HepG2 (cell line): ENCODE measurements around the gene GRK6. TPM values are rescaled to one million over a fixed set of nuclear protein-coding genes. Genes with fewer than 3 reads are reported as not detected.
A peak's percentile ranks its signal among the peaks of the same experiment; 100 is the strongest.

ENCODE experiments used
- ARNT2 ChIP-seq: sonication (generic); formaldehyde crosslinking; IDR thresholded peaks from 2 replicates; pipeline ENCODE4 v1.8.0; 2022; ENCODE audit warnings: mild to moderate bottlenecking, low read depth, missing genetic modification reagents, moderate library complexity
- ETS1 ChIP-seq: sonication (generic); formaldehyde crosslinking; IDR thresholded peaks from 2 replicates; pipeline ENCODE4 v1.4.0; 2020; ENCODE audit warnings: missing genetic modification reagents
- FOXA1 ChIP-seq, 2 experiments: fragments of 450-650 bp in 1 of 2; sonication (generic) in 1 of 2; formaldehyde crosslinking in 1 of 2; IDR thresholded peaks; 2 replicates each; pipeline versions ENCODE4 v1.4.0 to v1.6.1; 2016 to 2020; ENCODE audit warnings: missing genetic modification reagents in 1 of 2
- HOXD1 ChIP-seq: sonication (generic); formaldehyde crosslinking; IDR thresholded peaks from 2 replicates; pipeline ENCODE4 v1.5.0; 2020; ENCODE audit warnings: missing genetic modification reagents
- KMT2A ChIP-seq: sonication (generic); formaldehyde crosslinking; IDR thresholded peaks from 2 replicates; pipeline ENCODE4 v1.4.0; 2020; ENCODE audit warnings: missing genetic modification reagents
- MAFK ChIP-seq, 2 experiments: IDR thresholded peaks in 1 of 2; conservative IDR thresholded peaks in 1 of 2; 2 replicates each; pipeline ENCODE4 v1.6.1; 2011; ENCODE audit warnings: improper control_type of control experiment in 2 of 2, low read length in 2 of 2
- NFKBIZ ChIP-seq: IDR thresholded peaks from 2 replicates; pipeline ENCODE4 v1.6.1; 2018; ENCODE audit warnings: missing genetic modification reagents, missing compliant biosample characterization
- PAXIP1 ChIP-seq: sonication (generic); formaldehyde crosslinking; conservative IDR thresholded peaks from 2 replicates; pipeline ENCODE4 v1.4.0; 2020; ENCODE audit warnings: mild to moderate bottlenecking, missing genetic modification reagents, moderate library complexity
- RAD51 ChIP-seq: fragments of 450-650 bp; IDR thresholded peaks from 2 replicates; pipeline ENCODE4 v1.6.1; 2016; ENCODE audit warnings: borderline replicate concordance
- RARG ChIP-seq: sonication (generic); formaldehyde crosslinking; IDR thresholded peaks from 2 replicates; pipeline ENCODE4 v1.4.0; 2020; ENCODE audit warnings: low read depth, mild to moderate bottlenecking, missing genetic modification reagents
- RBAK ChIP-seq: sonication (generic); formaldehyde crosslinking; IDR thresholded peaks from 2 replicates; pipeline ENCODE4 v1.5.1; 2020; ENCODE audit warnings: mild to moderate bottlenecking, missing genetic modification reagents
- SMARCE1 ChIP-seq: fragments of 450-650 bp; IDR thresholded peaks from 2 replicates; pipeline ENCODE4 v1.6.1; 2017; ENCODE audit warnings: borderline replicate concordance
- SRSF1 ChIP-seq: fragments of 200-400 bp; formaldehyde crosslinking; optimal IDR thresholded peaks from 2 replicates; pipeline ENCODE3; 2017; ENCODE audit warnings: mild to moderate bottlenecking, low read depth, low read length, moderate library complexity
- ZBTB4 ChIP-seq: sonication (generic); formaldehyde crosslinking; IDR thresholded peaks from 2 replicates; pipeline ENCODE4 v1.4.0; 2020; ENCODE audit warnings: missing genetic modification reagents, mild to moderate bottlenecking, borderline replicate concordance
- ZFP37 ChIP-seq: sonication (generic); formaldehyde crosslinking; IDR thresholded peaks from 2 replicates; pipeline ENCODE4 v1.4.0; 2020; ENCODE audit warnings: missing genetic modification reagents, borderline replicate concordance
- polyA plus RNA-seq, 8 experiments: library from polyadenylated mRNA; depleted of rRNA in 3 of 8; stranded (reverse) in 7 of 8; unstranded in 1 of 8; fragments of >200 nt; fragmentation: Illumina TruSeq in 4 of 8; extraction: Trizol in 4 of 8; gene quantifications; 2 replicates each; pipeline versions ENCODE4 v1.2.1 to v1.2.3, GENCODE V29; 2011 to 2016; ENCODE audit warnings: low read depth in 4 of 8, missing spikeins in 1 of 8, mixed read lengths in 1 of 8; ENCODE audit not compliant: insufficient read depth in 1 of 8
- total RNA-seq, 5 experiments: library from RNA; depleted of rRNA; stranded (reverse); fragments of >200 nt; fragmentation: Illumina TruSeq; extraction: Trizol; gene quantifications; 2 replicates each; pipeline ENCODE4 v1.2.3, GENCODE V29; 2016; ENCODE audit warnings: low read depth in 1 of 5
- TF ChIP-seq, protein P1 (sequence below), 2 experiments: fragments of 450-650 bp in 1 of 2; sonication (generic) in 1 of 2; formaldehyde crosslinking; IDR thresholded peaks; 2 replicates each; pipeline versions ENCODE4 v1.5.0 to v1.8.0; 2020 to 2022; ENCODE audit warnings: mild to moderate bottlenecking in 1 of 2, missing genetic modification reagents in 1 of 2
- TF ChIP-seq, protein P2 (sequence below): sonication (generic); formaldehyde crosslinking; IDR thresholded peaks from 2 replicates; pipeline ENCODE4 v1.9.0; 2021; ENCODE audit warnings: missing genetic modification reagents, borderline replicate concordance

The GRK6 gene
- total and polyA plus RNA-seq, 2 of the 13 experiments (the other 11 are each of a cell fraction or from before 2014, with no cell fraction given): 13.2 to 19.9 TPM

GRCh38 chr5:177378884-177379883 is 47.3 kb upstream of the GRK6 start (continued):
- TF ChIP-seq ZFP37 (CRISPR knock-in tag) (0 out of 2 replicates have a peak, but pooled peaks have one; percentile 46), FOXA1 (IDR thresholded peaks at IDR 0.05) (no peak), FOXA1 (CRISPR knock-in tag; IDR thresholded peaks at IDR 0.05) (peak; percentile 57), ETS1 (CRISPR knock-in tag) (no peak), MAFK (conservative IDR thresholded peaks at IDR 0.05 in 1 of 2, IDR thresholded peaks at IDR 0.05 in 1 of 2; ENCODE audit: low read length in 2 of 2) (peak; percentile 79 to 96), ZBTB4 (CRISPR knock-in tag) (no peak), RBAK (CRISPR knock-in tag) (no peak), HOXD1 (CRISPR knock-in tag) (peak; percentile 38; the same call in 1 of the 2 replicates), SRSF1 (no peak), RAD51 (no peak; the same call in 1 of the 2 replicates), PAXIP1 (CRISPR knock-in tag) (peak; percentile 96), SMARCE1 (no peak), NFKBIZ (CRISPR knock-in tag) (peak; percentile 59; the same call in 1 of the 2 replicates), ARNT2 (CRISPR knock-in tag) (peak; percentile 70), KMT2A (CRISPR knock-in tag) (no peak), RARG (CRISPR knock-in tag) (no peak)
- TF ChIP-seq, protein P1, sequence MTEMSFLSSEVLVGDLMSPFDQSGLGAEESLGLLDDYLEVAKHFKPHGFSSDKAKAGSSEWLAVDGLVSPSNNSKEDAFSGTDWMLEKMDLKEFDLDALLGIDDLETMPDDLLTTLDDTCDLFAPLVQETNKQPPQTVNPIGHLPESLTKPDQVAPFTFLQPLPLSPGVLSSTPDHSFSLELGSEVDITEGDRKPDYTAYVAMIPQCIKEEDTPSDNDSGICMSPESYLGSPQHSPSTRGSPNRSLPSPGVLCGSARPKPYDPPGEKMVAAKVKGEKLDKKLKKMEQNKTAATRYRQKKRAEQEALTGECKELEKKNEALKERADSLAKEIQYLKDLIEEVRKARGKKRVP (CRISPR knock-in tag; IDR thresholded peaks at IDR 0.05): no peak
- TF ChIP-seq, protein P2, sequence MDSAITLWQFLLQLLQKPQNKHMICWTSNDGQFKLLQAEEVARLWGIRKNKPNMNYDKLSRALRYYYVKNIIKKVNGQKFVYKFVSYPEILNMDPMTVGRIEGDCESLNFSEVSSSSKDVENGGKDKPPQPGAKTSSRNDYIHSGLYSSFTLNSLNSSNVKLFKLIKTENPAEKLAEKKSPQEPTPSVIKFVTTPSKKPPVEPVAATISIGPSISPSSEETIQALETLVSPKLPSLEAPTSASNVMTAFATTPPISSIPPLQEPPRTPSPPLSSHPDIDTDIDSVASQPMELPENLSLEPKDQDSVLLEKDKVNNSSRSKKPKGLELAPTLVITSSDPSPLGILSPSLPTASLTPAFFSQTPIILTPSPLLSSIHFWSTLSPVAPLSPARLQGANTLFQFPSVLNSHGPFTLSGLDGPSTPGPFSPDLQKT: no peak
